Suprapubic skin (tissue), 4 donors: ENCODE measurements around the gene MFGE8. TPM values are rescaled to one million over a fixed set of nuclear protein-coding genes. Genes with fewer than 3 reads are reported as not detected.
A peak's percentile ranks its signal among the peaks of the same experiment; 100 is the strongest.

ENCODE experiments used
- DNase-seq, 2 donors: peaks; one replicate each; pipeline ENCODE4 v3.0.0-alpha.2; 2019; ENCODE audit warnings: low spot score in 2 of 2
- H3K27ac ChIP-seq: fragments of 200-600 bp; sonication (generic); one replicate; pipeline ENCODE4 v1.5.1; 2019
- H3K27me3 ChIP-seq: fragments of 200-600 bp; sonication (generic); one replicate; pipeline ENCODE4 v1.5.1; 2019
- H3K36me3 ChIP-seq: fragments of 200-600 bp; sonication (generic); one replicate; pipeline ENCODE4 v1.5.1; 2019
- H3K4me1 ChIP-seq: fragments of 200-600 bp; sonication (generic); one replicate; pipeline ENCODE4 v1.5.1; 2019
- H3K4me3 ChIP-seq: fragments of 200-600 bp; sonication (generic); one replicate; pipeline ENCODE4 v1.5.1; 2019; ENCODE audit warnings: mild to moderate bottlenecking
- H3K9me3 ChIP-seq: fragments of 200-600 bp; sonication (generic); one replicate; pipeline ENCODE4 v1.5.1; 2019
- CTCF ChIP-seq, 2 donors: fragments of 200-600 bp in 1 of 2; fragments of 450-650 bp in 1 of 2; sonication (generic) in 1 of 2; IDR thresholded peaks; one replicate each; pipeline ENCODE4 v1.5.1; 2016 to 2019; ENCODE audit warnings: antibody characterized with exemption in 2 of 2, mild to moderate bottlenecking in 1 of 2, moderate library complexity in 1 of 2
- EP300 ChIP-seq: sonication (generic); formaldehyde crosslinking; IDR thresholded peaks from one replicate; pipeline ENCODE4 v1.6.1; 2017; ENCODE audit warnings: antibody characterized with exemption
- POLR2A ChIP-seq, 2 donors: fragments of 450-650 bp; IDR thresholded peaks; one replicate each; pipeline ENCODE4 v1.6.1; 2017; ENCODE audit warnings: antibody characterized with exemption in 2 of 2, mild to moderate bottlenecking in 2 of 2, moderate library complexity in 2 of 2
- POLR2AphosphoS5 ChIP-seq, 3 donors: sonication (generic); formaldehyde crosslinking; IDR thresholded peaks; one replicate each; pipeline ENCODE4 v1.6.1; 2017; ENCODE audit warnings: antibody characterized with exemption in 3 of 3
- WGBS: methylation state at CpG from one replicate; pipeline ENCODE4 v1.1.5; 2018; 5-methylcytosine and 5-hydroxymethylcytosine counted together
- total RNA-seq, 4 donors: library from RNA; depleted of rRNA; stranded (reverse); fragments of >200 nt; gene quantifications; one replicate each; pipeline ENCODE4 v1.1.0, GENCODE V29; 2016

MFGE8 gene
- total RNA-seq: 100 to 1,000 TPM; 154 to 211 (median 171) TPM

- H3K4me1 ChIP-seq: peaks cover 48% of the 10 kb centered on the region
- peak in 1 of 2 donors; percentile 87 for DNase-seq
- no peaks in the 10 kb centered on the region for H3K9me3 ChIP-seq
- WGBS: under 1% methylated on average over 31 of the region's 67 CpGs
- H3K4me3 ChIP-seq: peak within 1 kb of the TSS; percentile 88
- H3K27me3 ChIP-seq: no peaks in the 10 kb centered on the region
- H3K27ac ChIP-seq: peak within 1 kb of the TSS; percentile 91
- TF ChIP-seq POLR2A (IDR thresholded peaks at IDR 0.05) (peak in 1 of 2 donors; percentile 68), EP300 (no peak)
- H3K36me3 ChIP-seq: peaks cover 16% of the 10 kb centered on the region
Measured at GRCh38 chr15:88913017-88913849, at the start of gene MFGE8. Gene MFGE8, minus strand, starts transcription at chr15:88913379. Its CDS starts 60 bp downstream, at chr15:88913319.

- no peaks in the 10 kb centered on the region for H3K27me3 ChIP-seq
- no peaks in the 10 kb centered on the region for H3K36me3 ChIP-seq
- no peak overlapping the region for H3K27ac ChIP-seq
- TF ChIP-seq POLR2AphosphoS5 (IDR thresholded peaks at IDR 0.05): no peak
- TF ChIP-seq POLR2A (IDR thresholded peaks at IDR 0.05): no peak
- TF ChIP-seq CTCF (IDR thresholded peaks at IDR 0.05): no peak
- no peak for TF ChIP-seq EP300
- no peaks in the 10 kb centered on the region for H3K9me3 ChIP-seq
- 80% methylated on average over 3 of the region's 3 CpGs for WGBS
- DNase-seq: no peak
- no peaks in the 10 kb centered on the region for H3K4me1 ChIP-seq
- no peak overlapping the region for H3K4me3 ChIP-seq
Measured at GRCh38 chr15:88959445-88959844, 46.3 kb upstream of the MFGE8 start.

GRCh38 chr15:88956906-88957305 lies 43.7 kb upstream of the MFGE8 start:
- Histone ChIP-seq H3K4me3 (no peak overlapping the region), H3K27ac (no peak overlapping the region), H3K27me3 (no peaks in the 10 kb centered on the region), H3K9me3 (no peaks in the 10 kb centered on the region), H3K4me1 (no peaks in the 10 kb centered on the region), H3K36me3 (no peaks in the 10 kb centered on the region)
- DNase-seq: no peak
- TF ChIP-seq POLR2AphosphoS5 (IDR thresholded peaks at IDR 0.05) (no peak), CTCF (IDR thresholded peaks at IDR 0.05) (no peak), EP300 (no peak), POLR2A (IDR thresholded peaks at IDR 0.05) (no peak)
- WGBS: 75% methylated on average over 1 of the region's 1 CpG

GRCh38 chr15:88956263-88956662 lies 43.1 kb upstream of the MFGE8 start:
- Histone ChIP-seq H3K36me3 (no peaks in the 10 kb centered on the region), H3K9me3 (no peaks in the 10 kb centered on the region), H3K4me3 (no peak overlapping the region), H3K4me1 (no peaks in the 10 kb centered on the region), H3K27me3 (no peaks in the 10 kb centered on the region), H3K27ac (no peak overlapping the region)
- no peak for TF ChIP-seq POLR2A (IDR thresholded peaks at IDR 0.05)
- TF ChIP-seq EP300: no peak
- 86% methylated on average over 7 of the region's 7 CpGs for WGBS
- DNase-seq: no peak

GRCh38 chr15:88954431-88955277 lies 41.5 kb upstream of the MFGE8 start:
- Histone ChIP-seq H3K9me3 (no peaks in the 10 kb centered on the region), H3K4me1 (no peaks in the 10 kb centered on the region), H3K27me3 (no peaks in the 10 kb centered on the region), H3K27ac (no peak overlapping the region), H3K36me3 (no peaks in the 10 kb centered on the region), H3K4me3 (no peak overlapping the region)
- DNase-seq: no peak
- TF ChIP-seq POLR2AphosphoS5 (IDR thresholded peaks at IDR 0.05) (no peak), POLR2A (IDR thresholded peaks at IDR 0.05) (no peak), CTCF (IDR thresholded peaks at IDR 0.05) (no peak), EP300 (no peak)
- WGBS: 75% methylated on average over 9 of the region's 15 CpGs
